Activated CD8-positive, alpha-beta memory T cell treated with anti-CD3 and anti-CD28 coated beads for 36 hours (primary cell): Measurements from ENCODE around the gene PTPRF. TPM values are rescaled to one million over a fixed set of nuclear protein-coding genes. Genes with fewer than 3 reads are reported as not detected.

Experiments
- CTCF ChIA-PET: fragments of 350-600 bp; sonication (Branson Sonifier 250); formaldehyde crosslinking; loops from one replicate; lab custom pipeline; 2021; ENCODE audit warnings: antibody characterized with exemption; lab: Charles Lee
- POLR2A ChIA-PET: fragments of 350-600 bp; sonication (Branson Sonifier 250); formaldehyde crosslinking; loops from one replicate; lab custom pipeline; 2021; ENCODE audit warnings: antibody characterized with exemption; lab: Charles Lee
- total RNA-seq, 2 experiments: library from RNA; stranded (reverse); gene quantifications; one replicate each; pipeline ENCODE4 v1.2.3, GENCODE V29; 2021

Gene PTPRF
- total RNA-seq, 2 experiments from 2014 or later = 0.67 to 0.86 TPM

DNA sequence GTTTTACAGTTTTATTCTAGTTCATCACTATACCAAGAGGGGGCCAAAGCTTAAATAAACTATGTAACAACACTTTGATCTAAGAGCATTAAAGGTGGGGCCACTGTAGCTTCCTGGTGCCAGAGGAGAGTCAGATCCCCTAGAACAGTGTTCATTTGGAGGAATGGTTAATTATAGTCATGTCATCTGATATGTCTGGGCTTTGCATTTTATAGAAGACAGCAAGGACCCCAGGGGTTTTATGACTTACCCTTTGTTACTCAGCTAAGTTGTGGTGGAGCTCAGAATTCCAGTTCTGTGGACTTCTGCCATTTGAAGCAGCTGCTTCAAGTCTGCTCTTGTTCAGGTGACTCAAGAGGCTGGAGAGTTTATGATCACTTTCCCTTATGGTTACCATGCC lies 135.9 kb downstream of the PTPRF start:
- POLR2A ChIA-PET = no interaction called here
- CTCF ChIA-PET = no interaction called here

DNA sequence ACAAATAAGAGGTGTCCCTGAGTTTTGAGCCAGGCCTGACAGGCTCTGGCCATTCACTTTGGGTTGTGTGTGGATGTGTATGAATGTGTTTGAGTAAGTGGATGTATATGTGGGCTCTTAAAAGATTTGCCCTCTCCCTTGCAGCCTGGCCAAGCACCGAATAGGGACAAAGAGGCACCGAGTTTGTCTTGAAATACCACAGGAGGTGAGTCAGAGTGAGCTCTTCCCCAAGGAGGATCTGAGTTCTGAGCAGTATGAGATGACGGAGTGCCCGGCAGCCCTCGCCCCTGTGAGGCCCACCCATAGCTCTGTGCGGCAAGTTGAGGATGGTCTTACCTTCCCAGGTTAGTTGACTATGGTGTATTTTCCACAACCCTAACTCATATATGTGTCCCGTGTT lies 138.3 kb downstream of the PTPRF start:
- POLR2A ChIA-PET = no interaction called here

DNA sequence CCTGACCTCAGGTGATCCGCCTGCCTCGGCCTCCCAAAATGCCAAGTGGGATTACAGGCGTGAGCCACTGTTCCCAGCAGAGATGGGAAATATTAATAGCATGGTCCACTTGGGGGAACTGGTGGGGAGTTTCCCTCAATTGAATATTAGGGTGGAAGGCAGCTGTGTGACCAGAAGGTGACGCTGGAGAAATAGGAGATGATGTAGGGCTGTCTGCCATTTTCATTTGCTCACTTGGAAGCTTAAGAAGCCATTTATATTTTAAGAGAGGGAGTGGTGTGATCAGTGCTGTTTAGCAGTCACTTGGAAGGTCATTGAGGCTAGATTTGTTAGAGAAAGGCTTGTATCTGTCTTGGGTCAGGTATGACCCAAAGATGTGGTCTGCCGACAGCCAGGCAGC lies 139.2 kb downstream of the PTPRF start:
- POLR2A ChIA-PET = no interaction called here
- CTCF ChIA-PET = no interaction called here

More for the DNA sequence above, 138.3 kb downstream of the PTPRF start:
- CTCF ChIA-PET = interaction anchor here (0.7 kb wide), 1 partner anchor 139 kb away, joined by 3 read pairs; no protein-coding TSS in a partner anchor

DNA sequence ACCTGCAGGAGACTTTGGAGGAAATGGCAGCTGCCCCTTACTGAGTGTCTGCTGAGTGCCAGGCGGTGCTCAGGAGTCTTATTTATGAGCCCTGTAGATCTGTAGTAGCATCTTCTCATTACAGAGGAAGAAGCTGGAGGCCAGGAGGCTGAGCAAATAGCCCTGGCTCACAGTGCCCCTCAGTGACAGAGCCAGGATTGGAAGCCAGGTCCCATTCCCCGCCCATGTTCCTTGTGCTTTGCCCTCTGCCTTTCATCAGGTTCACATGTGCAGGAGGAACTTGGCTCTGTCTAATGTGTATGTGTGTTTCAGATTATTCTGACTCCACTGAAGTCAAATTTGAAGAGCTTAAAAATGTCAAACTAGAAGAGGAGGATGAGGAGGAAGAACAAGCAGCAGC lies 140.5 kb downstream of the PTPRF start:
- CTCF ChIA-PET = no interaction called here
- POLR2A ChIA-PET = no interaction called here

DNA sequence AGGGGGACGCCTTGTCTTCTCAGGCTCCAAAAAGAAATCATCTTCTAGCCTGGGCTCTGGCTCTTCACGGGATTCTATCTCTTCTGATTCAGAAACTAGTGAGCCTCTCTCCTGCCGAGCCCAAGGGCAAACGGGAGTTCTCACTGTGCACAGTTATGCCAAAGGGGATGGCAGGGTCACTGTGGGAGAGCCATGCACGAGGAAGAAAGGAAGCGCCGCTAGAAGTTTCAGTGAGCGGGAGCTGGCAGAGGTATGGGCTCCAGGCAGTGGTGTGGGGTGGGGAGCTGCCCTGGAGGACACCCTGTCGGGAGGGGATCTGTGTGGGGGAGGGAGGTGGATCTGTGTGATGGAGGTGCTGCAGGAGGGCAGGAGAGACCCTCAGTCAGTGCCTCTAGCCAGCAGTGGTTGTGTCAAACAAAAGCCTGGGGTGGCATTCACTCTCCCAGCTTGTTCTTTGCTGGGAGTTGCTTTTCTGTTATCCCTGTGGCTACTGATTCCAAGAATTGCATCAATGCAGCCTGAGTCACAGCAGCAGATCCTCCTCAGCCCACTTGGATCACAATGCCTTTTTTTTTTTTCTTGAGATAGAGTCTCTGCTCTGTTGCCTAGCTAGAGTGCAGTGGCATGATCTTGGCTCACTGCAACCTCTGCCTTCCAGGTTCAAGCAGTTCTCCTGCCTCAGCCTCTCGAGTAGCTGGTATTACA lies 141.1 kb downstream of the PTPRF start:
- ChIA-PET POLR2A (interaction anchor here (1.0 kb wide), 1 partner anchor 21 kb away, joined by 3 read pairs; no protein-coding TSS in a partner anchor), CTCF (interaction anchor here (0.7 kb wide), 1 partner anchor 185 kb away, joined by 3 read pairs; no protein-coding TSS in a partner anchor)

DNA sequence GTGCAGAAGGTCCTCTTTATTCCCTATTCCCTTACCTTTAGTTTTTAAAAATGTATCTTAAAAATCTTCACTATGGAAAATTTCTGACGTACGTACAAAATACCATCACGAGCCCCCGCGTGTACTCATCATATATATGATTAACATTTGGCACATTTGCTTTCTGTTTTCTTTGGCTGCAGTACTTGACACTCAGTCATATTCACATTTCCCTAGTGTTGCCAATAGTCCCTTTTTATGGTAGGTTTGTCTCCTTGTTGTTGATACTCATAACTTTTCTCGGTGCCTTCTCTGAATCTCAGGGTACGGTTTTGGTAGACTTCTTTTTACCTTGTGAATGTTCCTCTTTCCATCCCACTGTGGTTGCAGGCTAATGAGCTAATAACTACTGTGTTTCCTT lies 142.6 kb downstream of the PTPRF start:
- CTCF ChIA-PET = interaction anchor here (0.6 to 1.3 kb wide), 2 partner anchors 42 to 262 kb away, joined by 3 read pairs; no protein-coding TSS in a partner anchor
- POLR2A ChIA-PET = interaction anchor here (0.7 kb wide), 1 partner anchor 23 kb away, joined by 4 read pairs; the partner anchor contains the start of gene KDM4A

Other genes with a start within 250 kb of the PTPRF start
- not detected for gene C1orf210, start 245.3 kb upstream of the PTPRF start, total RNA-seq
- under 1 TPM; 0.44 to 0.59 TPM for gene TIE1, start 229.9 kb upstream of the PTPRF start, total RNA-seq
- gene MPL, start 193.1 kb upstream of the PTPRF start, total RNA-seq = not detected
- gene CDC20, start 171.9 kb upstream of the PTPRF start, total RNA-seq = 100 to 1,000 TPM; 141 to 148 TPM
- gene ELOVL1, start 162.9 kb upstream of the PTPRF start, total RNA-seq = 10 to 100 TPM; 81.2 to 84.7 TPM
- 10 to 100 TPM; 39.6 to 39.7 TPM for gene MED8, start 141.1 kb upstream of the PTPRF start, total RNA-seq
- 10 to 100 TPM; 34.4 to 36.7 TPM for gene SZT2, start 141.0 kb upstream of the PTPRF start, total RNA-seq
- gene HYI, start 77.0 kb upstream of the PTPRF start, total RNA-seq = 1 to 10 TPM; 4.8 to 5.0 TPM
- 10 to 100 TPM; 26.9 to 27.8 TPM for gene KDM4A, start 119.3 kb downstream of the PTPRF start, total RNA-seq
- gene ST3GAL3, start 176.7 kb downstream of the PTPRF start, total RNA-seq = 10 to 100 TPM; 10.6 to 12.1 TPM